RWPE2 (cell line): ENCODE measurements around the gene ITPR3.

Source experiments
- ATAC-seq: fragments of 200-7000 bp; cut with Tn5 transposase; 3 replicates; pipeline ENCODE4 v1.9.1; 2021; ENCODE audit warnings: low read depth
- DNase-seq: peaks from one replicate; pipeline ENCODE4 v3.0.0-alpha.2; 2020; ENCODE audit warnings: low spot score
- H3K27ac ChIP-seq: fragments of 450-650 bp; 2 replicates; pipeline ENCODE4 v1.5.1; 2017; ENCODE audit warnings: mild to moderate bottlenecking; ENCODE audit not compliant: poor library complexity, severe bottlenecking
- H3K27me3 ChIP-seq: fragments of 250-450 bp; sonication (Bioruptor Pico); 2 replicates; pipeline ENCODE4 v1.5.1; 2021; ENCODE audit warnings: mild to moderate bottlenecking, moderate library complexity; ENCODE audit not compliant: insufficient read depth, poor library complexity, severe bottlenecking
- H3K36me3 ChIP-seq: fragments of 250-450 bp; sonication (Bioruptor Pico); 2 replicates; pipeline ENCODE4 v1.5.1; 2020; ENCODE audit warnings: low read depth, mild to moderate bottlenecking, moderate library complexity
- H3K4me1 ChIP-seq: fragments of 250-450 bp; sonication (Bioruptor Pico); 2 replicates; pipeline ENCODE4 v1.5.1; 2021; ENCODE audit warnings: mild to moderate bottlenecking, moderate library complexity; ENCODE audit not compliant: insufficient read depth, poor library complexity, severe bottlenecking
- H3K4me3 ChIP-seq: fragments of 250-450 bp; sonication (Bioruptor Pico); 2 replicates; pipeline ENCODE4 v1.5.1; 2021; ENCODE audit warnings: mild to moderate bottlenecking, moderate library complexity; ENCODE audit not compliant: severe bottlenecking
- H3K9me3 ChIP-seq: fragments of 250-450 bp; sonication (Bioruptor Pico); 2 replicates; pipeline ENCODE4 v1.5.1; 2021; ENCODE audit warnings: mild to moderate bottlenecking, moderate library complexity; ENCODE audit not compliant: severe bottlenecking
- TF ChIP-seq, protein P1 (sequence below): fragments of 450-650 bp; IDR thresholded peaks from one replicate; pipeline ENCODE4 v1.5.1; 2017; ENCODE audit warnings: mild to moderate bottlenecking, moderate library complexity; ENCODE audit not compliant: poor library complexity, severe bottlenecking

The ITPR3 gene

DNA sequence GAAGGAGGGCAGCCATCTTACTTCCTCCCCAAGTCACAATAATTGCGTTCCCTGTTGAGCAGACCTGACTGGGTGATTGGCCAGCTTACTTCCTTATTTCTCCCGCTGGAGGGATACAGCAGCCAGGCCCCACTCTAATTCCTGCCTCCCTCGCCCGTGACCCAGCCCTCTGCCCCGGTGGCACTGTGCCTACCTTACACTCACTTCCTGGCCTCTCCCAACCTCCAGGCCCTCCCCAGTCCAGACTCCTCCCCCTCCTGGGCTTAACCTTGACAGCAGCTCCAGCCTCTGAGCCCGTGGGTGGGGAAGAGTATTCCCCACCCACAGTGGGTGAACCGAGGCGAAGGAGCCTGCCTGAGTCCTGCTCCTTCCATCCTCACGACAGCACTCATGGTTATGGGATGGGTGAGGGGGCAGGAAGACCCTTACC lies 44.0 kb upstream of the ITPR3 start:
- DNase-seq (peak; percentile 93), ATAC-seq (peak; percentile 77)
- H3K4me3 ChIP-seq = no peak overlapping the region
- H3K27me3 ChIP-seq = no peaks in the 10 kb centered on the region
- H3K9me3 ChIP-seq = no peaks in the 10 kb centered on the region
- H3K36me3 ChIP-seq = peaks cover 47% of the 10 kb centered on the region
- TF ChIP-seq, protein P1, sequence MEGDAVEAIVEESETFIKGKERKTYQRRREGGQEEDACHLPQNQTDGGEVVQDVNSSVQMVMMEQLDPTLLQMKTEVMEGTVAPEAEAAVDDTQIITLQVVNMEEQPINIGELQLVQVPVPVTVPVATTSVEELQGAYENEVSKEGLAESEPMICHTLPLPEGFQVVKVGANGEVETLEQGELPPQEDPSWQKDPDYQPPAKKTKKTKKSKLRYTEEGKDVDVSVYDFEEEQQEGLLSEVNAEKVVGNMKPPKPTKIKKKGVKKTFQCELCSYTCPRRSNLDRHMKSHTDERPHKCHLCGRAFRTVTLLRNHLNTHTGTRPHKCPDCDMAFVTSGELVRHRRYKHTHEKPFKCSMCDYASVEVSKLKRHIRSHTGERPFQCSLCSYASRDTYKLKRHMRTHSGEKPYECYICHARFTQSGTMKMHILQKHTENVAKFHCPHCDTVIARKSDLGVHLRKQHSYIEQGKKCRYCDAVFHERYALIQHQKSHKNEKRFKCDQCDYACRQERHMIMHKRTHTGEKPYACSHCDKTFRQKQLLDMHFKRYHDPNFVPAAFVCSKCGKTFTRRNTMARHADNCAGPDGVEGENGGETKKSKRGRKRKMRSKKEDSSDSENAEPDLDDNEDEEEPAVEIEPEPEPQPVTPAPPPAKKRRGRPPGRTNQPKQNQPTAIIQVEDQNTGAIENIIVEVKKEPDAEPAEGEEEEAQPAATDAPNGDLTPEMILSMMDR = peak; percentile 8
- peak overlapping the region; percentile 86 for H3K27ac ChIP-seq
- H3K4me1 ChIP-seq = peaks cover 14% of the 10 kb centered on the region

DNA sequence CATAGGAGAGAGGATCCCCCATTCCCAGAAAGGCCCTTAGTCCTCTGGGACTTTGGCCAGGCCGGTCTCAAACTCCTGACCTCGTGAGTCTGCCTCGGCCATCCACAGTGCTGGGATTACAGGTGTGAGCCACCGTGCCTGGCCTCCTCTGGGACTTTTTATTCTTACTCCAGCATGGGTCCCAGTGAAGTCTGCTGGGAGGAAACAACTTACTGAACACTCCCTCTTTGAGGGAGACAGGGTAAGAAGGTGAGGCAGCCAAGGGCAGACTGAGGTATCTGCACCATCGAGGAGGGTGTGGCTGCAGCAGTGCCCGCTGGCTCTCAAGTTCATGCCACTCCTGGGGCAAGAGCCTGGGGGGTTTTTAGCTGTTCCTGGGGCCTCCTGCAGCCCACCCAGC lies 43.4 kb upstream of the ITPR3 start:
- H3K27ac ChIP-seq = peak overlapping the region; percentile 86
- DNase-seq = no peak
- H3K9me3 ChIP-seq = no peaks in the 10 kb centered on the region
- no peaks in the 10 kb centered on the region for H3K27me3 ChIP-seq
- peaks cover 47% of the 10 kb centered on the region for H3K36me3 ChIP-seq
- H3K4me3 ChIP-seq = no peak overlapping the region
- TF ChIP-seq, protein P1 = no peak
- ATAC-seq = no peak
- H3K4me1 ChIP-seq = peaks cover 14% of the 10 kb centered on the region

DNA sequence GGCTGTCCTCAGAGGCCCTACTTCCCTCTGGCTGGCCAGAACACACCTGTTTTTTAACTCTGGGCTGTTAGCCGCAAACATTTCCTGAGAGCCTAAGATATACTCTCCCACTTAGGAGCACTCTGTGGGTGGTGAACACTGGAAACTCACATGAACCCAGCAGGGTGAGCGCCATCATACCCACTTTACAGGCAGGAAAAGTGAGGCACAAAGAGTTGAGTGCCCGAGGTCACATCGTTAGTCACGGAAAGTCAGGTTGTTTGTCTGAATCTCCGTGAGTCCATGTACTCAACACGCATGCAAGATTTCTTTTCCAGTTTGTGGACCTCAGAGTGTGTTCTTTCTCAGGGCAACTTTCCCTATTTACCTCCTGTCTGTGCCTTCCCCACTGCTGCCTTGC lies 43.0 kb upstream of the ITPR3 start:
- TF ChIP-seq, protein P1 = no peak
- ATAC-seq = no peak
- no peaks in the 10 kb centered on the region for H3K9me3 ChIP-seq
- H3K4me3 ChIP-seq = peak overlapping the region; percentile 77
- peaks cover 14% of the 10 kb centered on the region for H3K4me1 ChIP-seq
- peak overlapping the region; percentile 86 for H3K27ac ChIP-seq
- no peak for DNase-seq
- no peaks in the 10 kb centered on the region for H3K27me3 ChIP-seq
- peaks cover 47% of the 10 kb centered on the region for H3K36me3 ChIP-seq

DNA sequence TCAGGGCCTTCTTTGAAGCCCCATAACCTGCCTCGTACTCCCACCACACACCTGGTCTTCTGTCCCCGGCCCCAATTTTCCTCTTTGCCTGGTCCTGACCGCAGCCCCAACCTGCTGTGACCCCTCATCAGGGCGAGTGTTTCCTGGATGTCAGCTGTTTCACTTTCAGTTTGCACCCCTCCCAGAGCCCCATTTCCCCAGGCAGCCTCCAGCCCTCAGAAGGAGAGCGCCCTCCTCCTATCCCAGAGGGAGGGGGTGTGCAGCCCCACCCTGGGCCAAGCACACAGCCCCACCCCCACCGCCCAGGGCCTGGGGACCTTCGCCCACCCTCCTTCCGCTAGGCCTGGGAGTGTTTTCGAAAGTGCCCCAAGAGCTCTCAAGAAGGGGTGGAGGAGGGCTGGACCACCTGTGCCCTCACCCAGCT lies 42.5 kb upstream of the ITPR3 start:
- ATAC-seq = no peak
- H3K9me3 ChIP-seq = no peaks in the 10 kb centered on the region

More for the DNA sequence above, 42.5 kb upstream of the ITPR3 start:
- H3K27me3 ChIP-seq = no peaks in the 10 kb centered on the region
- peaks cover 14% of the 10 kb centered on the region for H3K4me1 ChIP-seq
- peak overlapping the region; percentile 86 for H3K27ac ChIP-seq
- H3K4me3 ChIP-seq = peak overlapping the region; percentile 77
- H3K36me3 ChIP-seq = peaks cover 47% of the 10 kb centered on the region
- DNase-seq = no peak
- TF ChIP-seq, protein P1 = no peak
